Spleen (tissue), 13 donors: ENCODE data around the gene ZDHHC23. TPM values are rescaled to one million over a fixed set of nuclear protein-coding genes. Genes with fewer than 3 reads are reported as not detected.

ENCODE experiments used
- DNase-seq: peaks from one replicate; pipeline ENCODE4 v3.0.0-alpha.2; 2020
- H3K27ac ChIP-seq, 8 donors: fragments of 200-600 bp; sonication (generic) in 7 of 8; 1 replicate in 4 of 8; 2 replicates in 4 of 8; pipeline versions ENCODE4 v1.5.0 to v1.8.0; 2016 to 2021; ENCODE audit warnings: inconsistent platforms in 4 of 8, mild to moderate bottlenecking in 4 of 8, moderate library complexity in 1 of 8
- H3K27me3 ChIP-seq, 7 donors: fragments of 200-600 bp; sonication (generic) in 6 of 7; replicated peaks in 1 of 7; 1 replicate in 4 of 7; 2 replicates in 3 of 7; pipeline versions ENCODE4 v1.5.0 to v1.8.0; 2016 to 2021; ENCODE audit warnings: inconsistent platforms in 3 of 7, mild to moderate bottlenecking in 1 of 7
- H3K36me3 ChIP-seq, 6 donors: fragments of 200-600 bp; sonication (generic) in 5 of 6; 1 replicate in 4 of 6; 2 replicates in 2 of 6; pipeline versions ENCODE4 v1.5.0 to v1.8.0; 2016 to 2021; ENCODE audit warnings: inconsistent platforms in 2 of 6
- H3K4me1 ChIP-seq, 6 donors: fragments of 200-600 bp; sonication (generic) in 5 of 6; 1 replicate in 3 of 6; 2 replicates in 3 of 6; pipeline versions ENCODE4 v1.5.0 to v1.8.0; 2016 to 2021; ENCODE audit warnings: inconsistent platforms in 3 of 6
- H3K4me3 ChIP-seq, 8 donors: fragments of 200-600 bp; sonication (generic) in 7 of 8; 1 replicate in 4 of 8; 2 replicates in 4 of 8; pipeline versions ENCODE4 v1.5.0 to v1.8.0; 2016 to 2021; ENCODE audit warnings: inconsistent platforms in 4 of 8, mild to moderate bottlenecking in 4 of 8, moderate library complexity in 2 of 8
- H3K9me3 ChIP-seq, 8 donors: fragments of 200-600 bp; sonication (generic) in 7 of 8; 1 replicate in 4 of 8; 2 replicates in 4 of 8; pipeline versions ENCODE4 v1.5.0 to v1.8.0; 2016 to 2021; ENCODE audit warnings: inconsistent platforms in 4 of 8
- POLR2A ChIP-seq, 3 donors: fragments of 450-650 bp; IDR thresholded peaks; one replicate each; pipeline ENCODE4 v1.5.1; 2017; ENCODE audit warnings: antibody characterized with exemption in 3 of 3, mild to moderate bottlenecking in 1 of 3
- POLR2AphosphoS5 ChIP-seq, 3 donors: sonication (generic); formaldehyde crosslinking; IDR thresholded peaks; one replicate each; pipeline ENCODE4 v1.5.1; 2017; ENCODE audit warnings: antibody characterized with exemption in 3 of 3
- WGBS, 5 donors: extraction: QIAGEN DNeasy Blood & Tissue Kit in 3 of 5; methylation state at CpG; one replicate each; pipeline versions ENCODE4 v1.1.5 to v1.1.7; 2013 to 2018; 5-methylcytosine and 5-hydroxymethylcytosine counted together
- intact Hi-C: fragments of 100-400 bp; cut with DNase I; formaldehyde crosslinking; loops from one replicate; pipeline ENCODE4 v1.15.0; 2023; ENCODE audit warnings: low total_unique reads
- long read RNA-seq, 2 donors: transcript quantifications; one replicate each; lab custom pipeline, GENCODE V29; 2026
- polyA plus RNA-seq, 3 donors: library from polyadenylated mRNA; stranded (reverse); fragments of 200-250 nt; gene quantifications; one replicate each; pipeline ENCODE4 v1.2.1, GENCODE V29; 2013
- total RNA-seq, 7 donors: library from RNA; depleted of rRNA in 3 of 7; stranded (reverse); fragments of >200 nt in 3 of 7; fragmentation: NEBNext Ultra II Directional in 4 of 7; extraction: Animal tissue kit (Norgen Biotek cat#: 25700) in 4 of 7; gene quantifications; one replicate each; pipeline versions ENCODE4 v1.1.0 to v1.2.1, GENCODE V29; 2016 to 2021
- TF ChIP-seq, protein P1 (sequence below), 11 experiments: fragments of 200-600 bp in 7 of 11; fragments of 450-650 bp in 4 of 11; sonication (generic) in 4 of 11; IDR thresholded peaks in 8 of 11; conservative IDR thresholded peaks in 3 of 11; 1 replicate in 7 of 11; 2 replicates in 4 of 11; pipeline versions ENCODE4 v1.4.0 to v1.8.0; 2016 to 2021; ENCODE audit warnings: antibody characterized with exemption in 11 of 11, inconsistent platforms in 4 of 11, mild to moderate bottlenecking in 1 of 11
- donor health status: healthy with polysubstance abuse.
- donor health status: DM: no; HTN: no; CAD: no; lungs with moderate emphysema.
- donor health status: DM: no; HTN: no; CAD: no.
- donor health status: Bipolar disorder and iron deficiency.
- donor health status: healthy.
- donor health status: DM: no; HTN: no; CAD: no.
- donor health status: DM: yes; HTN: yes; CAD: no.

Gene ZDHHC23
- total RNA-seq, result 10 to 100 TPM in 2 of 7 donors, 1 to 10 TPM in 5; 5.3 to 16.4 (median 8.4) TPM
- 1 to 10 TPM; 2.0 to 2.8 (median 2.3) TPM for polyA plus RNA-seq
- long read RNA-seq, donor 1, partial matches to known transcripts, result 0 of 1 reads
- long read RNA-seq, donor 1, other reads (novel, unspliced or antisense), result 0 of 1 reads
- long read RNA-seq, donor 2, result 0 reads

- Histone ChIP-seq H3K4me1 (peaks cover 4 to 26% (median 18%) of the 10 kb centered on the region in 6 donors), H3K27ac (peak within 1 kb of the TSS in 4 of 8 donors; percentile 57 to 72 (median 61)), H3K36me3 (no peaks in the 10 kb centered on the region), H3K27me3 (peaks cover 0 to 11% (median 0%) of the 10 kb centered on the region in 7 donors), H3K4me3 (peak within 1 kb of the TSS; percentile 77 to 91 (median 87)), H3K9me3 (no peaks in the 10 kb centered on the region)
- DNase-seq, result peak; percentile 92
- intact Hi-C loops, result no loop called here
- WGBS, 5 donors, result 0 to 1% (median 0%) methylated on average over 6 to 80 of the region's 80 CpGs
- TF ChIP-seq POLR2A (IDR thresholded peaks at IDR 0.05) (no peak), POLR2AphosphoS5 (IDR thresholded peaks at IDR 0.05) (peak in 1 of 3 donors; percentile 45)
- TF ChIP-seq, protein P1, sequence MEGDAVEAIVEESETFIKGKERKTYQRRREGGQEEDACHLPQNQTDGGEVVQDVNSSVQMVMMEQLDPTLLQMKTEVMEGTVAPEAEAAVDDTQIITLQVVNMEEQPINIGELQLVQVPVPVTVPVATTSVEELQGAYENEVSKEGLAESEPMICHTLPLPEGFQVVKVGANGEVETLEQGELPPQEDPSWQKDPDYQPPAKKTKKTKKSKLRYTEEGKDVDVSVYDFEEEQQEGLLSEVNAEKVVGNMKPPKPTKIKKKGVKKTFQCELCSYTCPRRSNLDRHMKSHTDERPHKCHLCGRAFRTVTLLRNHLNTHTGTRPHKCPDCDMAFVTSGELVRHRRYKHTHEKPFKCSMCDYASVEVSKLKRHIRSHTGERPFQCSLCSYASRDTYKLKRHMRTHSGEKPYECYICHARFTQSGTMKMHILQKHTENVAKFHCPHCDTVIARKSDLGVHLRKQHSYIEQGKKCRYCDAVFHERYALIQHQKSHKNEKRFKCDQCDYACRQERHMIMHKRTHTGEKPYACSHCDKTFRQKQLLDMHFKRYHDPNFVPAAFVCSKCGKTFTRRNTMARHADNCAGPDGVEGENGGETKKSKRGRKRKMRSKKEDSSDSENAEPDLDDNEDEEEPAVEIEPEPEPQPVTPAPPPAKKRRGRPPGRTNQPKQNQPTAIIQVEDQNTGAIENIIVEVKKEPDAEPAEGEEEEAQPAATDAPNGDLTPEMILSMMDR (IDR thresholded peaks at IDR 0.05 in 8 of 11, conservative IDR thresholded peaks at IDR 0.05 in 3 of 11), result no peak
Measured at GRCh38 chr3:113947372-113948014, at the start of gene ZDHHC23. ZDHHC23 (plus strand) TSS chr3:113948013; CDS start chr3:113948803, 790 bp downstream.

GRCh38 chr3:113898892-113899291 is 48.9 kb upstream of the ZDHHC23 start:
- no peak overlapping the region for H3K4me3 ChIP-seq
- TF ChIP-seq, protein P1 (IDR thresholded peaks at IDR 0.05 in 8 of 11, conservative IDR thresholded peaks at IDR 0.05 in 3 of 11), result no peak
- TF ChIP-seq POLR2A (IDR thresholded peaks at IDR 0.05) (no peak), POLR2AphosphoS5 (IDR thresholded peaks at IDR 0.05) (no peak)
- H3K9me3 ChIP-seq, result no peaks in the 10 kb centered on the region
- peaks cover 0 to 10% (median 5%) of the 10 kb centered on the region in 6 donors for H3K4me1 ChIP-seq
- no peaks in the 10 kb centered on the region for H3K27me3 ChIP-seq
- no peak overlapping the region for H3K27ac ChIP-seq
- no peak for DNase-seq
- intact Hi-C loops, result no loop called here
- H3K36me3 ChIP-seq, result no peaks in the 10 kb centered on the region
- WGBS, 5 donors, result 55 to 69% (median 60%) methylated on average over 2 of the region's 2 CpGs

DNA sequence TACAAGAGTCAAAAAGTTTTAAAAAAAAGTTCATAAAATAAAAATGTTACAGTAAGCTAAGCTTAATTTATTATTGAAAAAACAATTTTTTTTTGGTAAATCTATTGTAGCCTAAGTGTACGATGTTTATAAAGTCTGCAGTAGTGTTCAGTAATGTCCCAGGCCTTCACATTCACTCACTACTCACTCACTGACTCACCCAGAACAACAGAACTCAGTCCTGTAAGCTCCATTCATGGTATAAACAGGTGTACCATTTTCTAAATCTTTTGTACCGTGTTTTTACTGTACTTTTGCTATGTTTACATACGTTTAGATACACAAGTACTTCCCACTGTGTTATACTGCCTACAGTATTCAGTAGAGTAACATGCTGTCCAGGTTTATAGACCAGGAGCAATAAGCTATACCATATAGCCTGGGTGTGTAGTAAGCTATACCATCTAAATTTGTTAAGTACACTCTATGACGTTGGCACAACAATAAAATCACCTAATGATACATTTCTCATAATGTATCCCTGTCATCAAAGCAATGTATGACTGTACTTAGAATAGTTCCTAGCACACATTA is 41.2 kb upstream of the ZDHHC23 start:
- Histone ChIP-seq H3K27ac (no peak overlapping the region), H3K4me1 (no peaks in the 10 kb centered on the region), H3K4me3 (no peak overlapping the region), H3K27me3 (no peaks in the 10 kb centered on the region), H3K36me3 (no peaks in the 10 kb centered on the region), H3K9me3 (no peaks in the 10 kb centered on the region)
- no peak for DNase-seq
- intact Hi-C loops, result no loop called here
- TF ChIP-seq, protein P1 (IDR thresholded peaks at IDR 0.05 in 8 of 11, conservative IDR thresholded peaks at IDR 0.05 in 3 of 11), result no peak
- TF ChIP-seq POLR2A (IDR thresholded peaks at IDR 0.05) (no peak), POLR2AphosphoS5 (IDR thresholded peaks at IDR 0.05) (no peak)
- 91 to 94% (median 92%) methylated on average over 4 of the region's 4 CpGs for WGBS, 5 donors

DNA sequence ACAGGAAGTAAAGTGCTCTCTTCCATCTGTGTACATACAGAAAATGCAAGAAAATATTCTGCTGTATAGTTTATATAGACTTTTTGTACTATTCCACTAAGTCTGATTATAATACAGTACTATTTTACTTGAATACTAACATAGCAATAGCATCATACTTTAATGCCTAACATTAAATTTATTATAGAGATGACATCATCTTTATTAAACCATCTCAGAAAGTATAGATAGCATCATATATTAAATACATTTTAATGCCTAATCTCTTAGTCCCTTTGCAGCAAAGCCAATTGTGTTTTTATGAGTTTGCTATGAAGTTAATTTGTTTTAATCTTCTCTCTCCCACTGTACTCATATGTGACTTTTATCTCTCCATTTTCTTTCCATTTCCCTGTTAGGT is 39.7 kb upstream of the ZDHHC23 start:
- Histone ChIP-seq H3K36me3 (no peaks in the 10 kb centered on the region), H3K9me3 (no peaks in the 10 kb centered on the region), H3K4me3 (no peak overlapping the region), H3K27ac (no peak overlapping the region), H3K4me1 (peaks cover 0 to 9% (median 3%) of the 10 kb centered on the region in 6 donors), H3K27me3 (no peaks in the 10 kb centered on the region)
- no peak for TF ChIP-seq POLR2A (IDR thresholded peaks at IDR 0.05)
- no peak for TF ChIP-seq POLR2AphosphoS5 (IDR thresholded peaks at IDR 0.05)
- TF ChIP-seq, protein P1 (IDR thresholded peaks at IDR 0.05 in 8 of 11, conservative IDR thresholded peaks at IDR 0.05 in 3 of 11), result no peak
- DNase-seq, result no peak
- intact Hi-C loops, result no loop called here
